PC-3 (cell line): ENCODE data around the gene MMRN1.

Source experiments
- EZH2 ChIP-seq: fragments of 300-600 bp; sonication (generic); IDR thresholded peaks from one replicate; pipeline ENCODE4 v1.6.1; 2017; ENCODE audit warnings: antibody characterized with exemption, mild to moderate bottlenecking, low read length; ENCODE audit not compliant: unreplicated experiment
- TF ChIP-seq, protein P1 (sequence below): fragments of 300-600 bp; sonication (generic); conservative IDR thresholded peaks from 2 replicates; pipeline ENCODE4 v1.5.1; 2017; ENCODE audit warnings: antibody characterized with exemption, low read depth, mild to moderate bottlenecking, low read length

DNA sequence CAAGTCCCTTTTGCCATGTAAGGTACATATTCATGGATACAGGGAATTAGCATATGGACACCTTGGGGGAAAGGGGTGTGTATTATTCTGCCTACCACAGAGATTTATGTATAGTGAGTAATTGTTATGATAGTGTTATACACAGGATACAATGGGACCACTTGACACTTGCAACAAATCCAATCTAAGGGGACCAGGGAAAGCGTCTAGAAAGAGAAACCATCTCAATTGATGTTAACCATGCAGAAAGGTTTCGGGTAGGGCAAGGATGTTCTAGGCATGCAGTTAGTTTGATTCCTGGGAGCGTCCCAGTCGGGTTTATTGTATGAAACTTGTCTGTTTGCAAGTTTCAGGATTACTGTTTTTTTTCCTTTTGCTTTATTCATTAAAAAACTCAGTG, 34.2 kb downstream of the MMRN1 start:
- TF ChIP-seq, protein P1, sequence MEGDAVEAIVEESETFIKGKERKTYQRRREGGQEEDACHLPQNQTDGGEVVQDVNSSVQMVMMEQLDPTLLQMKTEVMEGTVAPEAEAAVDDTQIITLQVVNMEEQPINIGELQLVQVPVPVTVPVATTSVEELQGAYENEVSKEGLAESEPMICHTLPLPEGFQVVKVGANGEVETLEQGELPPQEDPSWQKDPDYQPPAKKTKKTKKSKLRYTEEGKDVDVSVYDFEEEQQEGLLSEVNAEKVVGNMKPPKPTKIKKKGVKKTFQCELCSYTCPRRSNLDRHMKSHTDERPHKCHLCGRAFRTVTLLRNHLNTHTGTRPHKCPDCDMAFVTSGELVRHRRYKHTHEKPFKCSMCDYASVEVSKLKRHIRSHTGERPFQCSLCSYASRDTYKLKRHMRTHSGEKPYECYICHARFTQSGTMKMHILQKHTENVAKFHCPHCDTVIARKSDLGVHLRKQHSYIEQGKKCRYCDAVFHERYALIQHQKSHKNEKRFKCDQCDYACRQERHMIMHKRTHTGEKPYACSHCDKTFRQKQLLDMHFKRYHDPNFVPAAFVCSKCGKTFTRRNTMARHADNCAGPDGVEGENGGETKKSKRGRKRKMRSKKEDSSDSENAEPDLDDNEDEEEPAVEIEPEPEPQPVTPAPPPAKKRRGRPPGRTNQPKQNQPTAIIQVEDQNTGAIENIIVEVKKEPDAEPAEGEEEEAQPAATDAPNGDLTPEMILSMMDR: no peak
- TF ChIP-seq EZH2: no peak
